ENCODE measurements around the gene EML4. TPM values are rescaled to one million over a fixed set of nuclear protein-coding genes. Genes with fewer than 3 reads are reported as not detected.

The EML4 gene
- total RNA-seq, result 68.7 and 88.3 TPM in 2 replicates

DNA sequence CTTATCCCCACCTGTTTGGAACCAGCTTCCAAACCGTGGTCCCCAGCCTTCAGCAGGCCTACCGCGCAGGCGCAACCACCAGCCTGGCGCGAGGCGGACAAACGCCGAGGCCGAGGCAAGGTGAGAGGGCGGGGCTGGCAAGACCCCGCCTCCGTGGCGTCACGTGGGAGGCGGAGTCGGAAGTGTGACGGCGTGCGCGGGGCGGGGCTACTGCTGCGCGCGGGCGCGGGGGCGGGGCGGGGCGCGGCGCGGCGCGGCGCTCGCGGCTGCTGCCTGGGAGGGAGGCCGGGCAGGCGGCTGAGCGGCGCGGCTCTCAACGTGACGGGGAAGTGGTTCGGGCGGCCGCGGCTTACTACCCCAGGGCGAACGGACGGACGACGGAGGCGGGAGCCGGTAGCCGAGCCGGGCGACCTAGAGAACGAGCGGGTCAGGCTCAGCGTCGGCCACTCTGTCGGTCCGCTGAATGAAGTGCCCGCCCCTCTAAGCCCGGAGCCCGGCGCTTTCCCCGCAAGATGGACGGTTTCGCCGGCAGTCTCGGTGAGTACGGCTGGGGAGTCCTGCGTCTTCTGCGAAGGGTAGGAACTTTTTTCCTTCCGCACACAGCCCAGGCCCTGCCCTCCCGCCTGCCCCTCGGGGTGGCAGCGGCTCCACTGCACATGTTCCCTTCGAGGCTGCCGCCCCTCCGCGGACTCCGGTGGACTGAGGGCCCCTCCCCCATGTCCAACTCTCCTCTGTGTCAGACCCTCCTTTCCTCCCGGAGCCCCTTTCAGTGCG, at the start of gene EML4:
EML4 (plus strand) TSS at position 254 of the 774 bp plus-strand sequence; CDS start at position 513, 259 bp downstream.

DNA sequence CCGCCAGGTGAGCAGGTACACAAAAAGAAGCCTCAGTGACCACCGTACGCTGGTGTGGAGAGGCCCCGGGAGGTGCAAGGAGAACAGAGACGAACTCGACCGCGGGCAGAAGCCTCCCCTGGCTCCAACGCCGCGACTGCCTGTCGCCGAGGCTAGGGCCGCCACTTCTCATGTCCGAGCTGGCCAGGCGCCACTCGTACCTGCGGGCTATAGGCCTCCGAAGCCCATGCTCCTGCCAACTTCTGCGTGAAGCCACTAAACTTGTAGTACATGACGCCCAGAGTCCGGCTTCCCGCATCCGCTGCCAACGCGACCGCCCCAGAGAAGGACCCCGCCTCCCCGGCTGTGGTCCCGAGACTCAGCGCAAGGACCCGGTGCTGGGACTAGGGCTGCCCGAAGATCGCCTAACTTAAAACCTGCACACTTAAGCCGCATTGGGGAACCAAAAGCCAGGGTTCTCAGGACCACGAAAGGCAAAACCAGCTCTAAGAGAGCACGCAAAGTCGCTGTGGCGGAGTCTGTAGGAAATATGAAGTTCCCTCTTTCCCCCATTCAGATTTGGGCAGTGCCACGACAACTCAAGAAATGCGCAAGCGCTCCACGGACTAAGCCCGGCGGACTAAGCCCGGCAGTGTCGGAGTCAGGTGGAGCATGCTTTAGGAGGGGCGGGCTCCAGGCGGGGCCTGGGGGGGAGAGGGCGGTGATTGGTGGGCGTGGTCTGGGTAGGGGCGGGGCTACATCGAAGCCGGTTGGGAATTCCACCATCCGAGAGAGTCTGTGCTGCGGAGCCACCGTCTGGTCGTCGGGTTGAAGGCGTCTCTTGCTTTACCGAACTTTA, 192.0 kb downstream of the EML4 start, which contains the start of gene COX7A2L:
COX7A2L (minus strand) TSS at position 328 of the 838 bp plus-strand sequence; CDS start at position 272, 56 bp downstream.

Other genes starting within 250 kb of the EML4 start
- 4.0 and 6.7 TPM in 2 replicates for gene PKDCC, start 121.3 kb upstream of the EML4 start, total RNA-seq
- 174 and 183 TPM in 2 replicates for gene COX7A2L, start 191.9 kb downstream of the EML4 start, total RNA-seq

Data from hair follicle dermal papilla cell (primary cell).